Natural killer cell (primary cell): ENCODE results near the gene XDH. TPM values are rescaled to one million over a fixed set of nuclear protein-coding genes. Genes with fewer than 3 reads are reported as not detected.

Experiments used
- ATAC-seq, 3 donors: fragments of 150-1000 bp in 2 of 3; fragments of 200-7000 bp in 1 of 3; cut with Tn5 transposase; 1 replicate in 1 of 3; 2 replicates in 2 of 3; pipeline ENCODE4 v1.10.0; 2021; ENCODE audit warnings: mild to moderate bottlenecking in 2 of 3, moderate library complexity in 2 of 3
- DNase-seq, 2 donors: peaks; one replicate each; pipeline versions ENCODE4 v3.0.0 to v3.0.0-alpha.2; 2013 to 2021; ENCODE audit warnings: mixed read lengths in 1 of 2
- H3K27ac ChIP-seq: one replicate; pipeline ENCODE4 v1.5.1; 2013; ENCODE audit warnings: mild to moderate bottlenecking, low read length
- H3K27me3 ChIP-seq: one replicate; pipeline ENCODE4 v1.6.1; 2013; ENCODE audit warnings: low read length; ENCODE audit not compliant: control insufficient read depth, insufficient read depth
- H3K36me3 ChIP-seq: one replicate; pipeline ENCODE4 v1.6.1; 2013; ENCODE audit warnings: low read length; ENCODE audit not compliant: control insufficient read depth, insufficient read depth
- H3K4me1 ChIP-seq: one replicate; pipeline ENCODE4 v1.6.1; 2013; ENCODE audit warnings: low read length; ENCODE audit not compliant: control insufficient read depth, insufficient read depth
- H3K4me3 ChIP-seq: one replicate; pipeline ENCODE4 v1.5.1; 2013; ENCODE audit warnings: low read length
- H3K9me3 ChIP-seq: one replicate; pipeline ENCODE4 v1.6.1; 2013; ENCODE audit warnings: low read length; ENCODE audit not compliant: control insufficient read depth, insufficient read depth
- H3K27ac Mint-ChIP-seq, 2 donors: one replicate each; pipeline ENCODE4 v1.8.0; 2022; ENCODE audit warnings: mild to moderate bottlenecking in 2 of 2, mixed read lengths in 2 of 2, moderate library complexity in 1 of 2
- H3K27me3 Mint-ChIP-seq, 2 donors: one replicate each; pipeline ENCODE4 v1.8.0; 2022; ENCODE audit warnings: low read depth in 2 of 2, mixed read lengths in 2 of 2
- H3K36me3 Mint-ChIP-seq: one replicate; pipeline ENCODE4 v1.8.0; 2022; ENCODE audit warnings: mixed read lengths
- H3K4me1 Mint-ChIP-seq, 2 donors: one replicate each; pipeline ENCODE4 v1.8.0; 2022; ENCODE audit warnings: mixed read lengths in 2 of 2
- H3K4me3 Mint-ChIP-seq: one replicate; pipeline ENCODE4 v1.8.0; 2022; ENCODE audit warnings: mild to moderate bottlenecking, moderate library complexity, mixed read lengths
- H3K9me3 Mint-ChIP-seq, 2 donors: one replicate each; pipeline ENCODE4 v1.8.0; 2022; ENCODE audit warnings: mixed read lengths in 2 of 2
- CTCF ChIP-seq: fragments of 200-600 bp; IDR thresholded peaks from one replicate; pipeline ENCODE4 v1.8.0; 2022; ENCODE audit warnings: antibody characterized with exemption
- WGBS: methylation state at CpG from one replicate; pipeline ENCODE4 v1.1.7; 2013; ENCODE audit warnings: missing lambda C conversion rate; ENCODE audit not compliant: insufficient coverage; 5-methylcytosine and 5-hydroxymethylcytosine counted together
- intact Hi-C: fragments of 100-400 bp; cut with micrococcal nuclease; formaldehyde crosslinking; loops from one replicate; pipeline ENCODE4 v1.14.2; 2022
- total RNA-seq, 4 donors: library from RNA; stranded (reverse); fragments of 120-200 nt in 1 of 4; gene quantifications; one replicate each; pipeline versions ENCODE4 v1.2.3 to v1.2.4, GENCODE V29; 2013 to 2022

XDH gene
- total RNA-seq, 3 donors from 2014 or later (not counting 1 experiment from before 2014, with no cell fraction given) = not detected

GRCh38 chr2:31401580-31401979 lies 13.0 kb downstream of the XDH start:
- no peaks in the 10 kb centered on the region for H3K9me3 Mint-ChIP-seq

DNA sequence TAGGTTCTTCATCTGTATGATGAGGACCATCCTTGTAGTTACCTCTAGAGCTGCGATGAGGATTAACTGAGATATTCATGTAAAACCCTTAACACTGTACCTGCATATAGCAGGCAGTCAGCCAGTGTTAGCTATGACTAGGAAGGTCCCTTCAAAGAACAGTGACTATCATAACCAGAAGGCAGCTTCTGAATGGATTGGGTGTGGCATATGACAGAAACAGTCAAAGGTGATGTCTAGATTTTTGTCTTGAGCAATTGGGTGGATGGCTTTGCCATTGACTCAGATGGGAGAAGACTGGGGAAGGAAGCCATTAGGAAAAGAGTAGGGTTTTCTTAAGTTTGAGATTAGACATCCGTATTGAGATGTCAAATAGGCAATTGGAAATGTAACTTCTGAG lies 15.7 kb downstream of the XDH start:
- WGBS = 95% methylated on average over 2 of the region's 2 CpGs
- no peak overlapping the region for H3K4me3 ChIP-seq
- DNase-seq (no peak), ATAC-seq (no peak)
- H3K27me3 ChIP-seq = no peaks in the 10 kb centered on the region
- TF ChIP-seq CTCF = no peak
- Mint-ChIP-seq H3K27me3 (peaks cover 10 to 16% of the 10 kb centered on the region in 2 donors), H3K4me1 (no peaks in the 10 kb centered on the region), H3K9me3 (peaks cover 0 to 2% of the 10 kb centered on the region in 2 donors), H3K36me3 (no peaks in the 10 kb centered on the region), H3K4me3 (no peak overlapping the region), H3K27ac (no peak overlapping the region)
- intact Hi-C loops = no loop called here
- H3K4me1 ChIP-seq = no peaks in the 10 kb centered on the region
- H3K36me3 ChIP-seq = no peaks in the 10 kb centered on the region
- H3K27ac ChIP-seq = no peak overlapping the region
- no peaks in the 10 kb centered on the region for H3K9me3 ChIP-seq

More at GRCh38 chr2:31401580-31401979, 13.0 kb downstream of the XDH start:
- intact Hi-C loops = no loop called here
- Mint-ChIP-seq H3K27me3 (peaks cover 0 to 7% of the 10 kb centered on the region in 2 donors), H3K4me1 (no peaks in the 10 kb centered on the region), H3K4me3 (no peak overlapping the region), H3K36me3 (no peaks in the 10 kb centered on the region), H3K27ac (no peak overlapping the region)
- 66% methylated on average over 2 of the region's 2 CpGs for WGBS
- Histone ChIP-seq H3K27ac (no peak overlapping the region), H3K4me3 (no peak overlapping the region), H3K27me3 (no peaks in the 10 kb centered on the region), H3K4me1 (no peaks in the 10 kb centered on the region), H3K36me3 (no peaks in the 10 kb centered on the region), H3K9me3 (no peaks in the 10 kb centered on the region)
- ATAC-seq = no peak
- TF ChIP-seq CTCF = no peak
- DNase-seq = no peak

- H3K4me1 Mint-ChIP-seq = no peaks in the 10 kb centered on the region
- no peak overlapping the region for H3K27ac ChIP-seq
- no peak for ATAC-seq
- H3K27me3 Mint-ChIP-seq = peaks cover 14 to 20% of the 10 kb centered on the region in 2 donors
- H3K36me3 Mint-ChIP-seq = no peaks in the 10 kb centered on the region
- H3K27ac Mint-ChIP-seq = no peak overlapping the region
- 80% methylated on average over 4 of the region's 4 CpGs for WGBS
- DNase-seq = no peak
- peaks cover 2 to 3% of the 10 kb centered on the region in 2 donors for H3K9me3 Mint-ChIP-seq
- no peaks in the 10 kb centered on the region for H3K27me3 ChIP-seq
- H3K4me3 Mint-ChIP-seq = no peak overlapping the region
- TF ChIP-seq CTCF = no peak
- no peaks in the 10 kb centered on the region for H3K9me3 ChIP-seq
- intact Hi-C loops = no loop called here
- H3K36me3 ChIP-seq = no peaks in the 10 kb centered on the region
- H3K4me1 ChIP-seq = no peaks in the 10 kb centered on the region
- H3K4me3 ChIP-seq = no peak overlapping the region
Observed at GRCh38 chr2:31397094-31397493, 17.4 kb downstream of the XDH start.

- intact Hi-C loops = no loop called here
- Histone ChIP-seq H3K4me3 (no peak overlapping the region), H3K27ac (no peak overlapping the region), H3K27me3 (no peaks in the 10 kb centered on the region), H3K4me1 (no peaks in the 10 kb centered on the region), H3K36me3 (no peaks in the 10 kb centered on the region), H3K9me3 (no peaks in the 10 kb centered on the region)
- no peak for TF ChIP-seq CTCF
- H3K4me3 Mint-ChIP-seq = no peak overlapping the region
- no peaks in the 10 kb centered on the region for H3K36me3 Mint-ChIP-seq
- peaks cover 13 to 20% of the 10 kb centered on the region in 2 donors for H3K27me3 Mint-ChIP-seq
- H3K27ac Mint-ChIP-seq = no peak overlapping the region
- peaks cover 2 to 3% of the 10 kb centered on the region in 2 donors for H3K9me3 Mint-ChIP-seq
- H3K4me1 Mint-ChIP-seq = no peaks in the 10 kb centered on the region
- DNase-seq (no peak), ATAC-seq (no peak)
Observed at GRCh38 chr2:31390324-31390723, 24.2 kb downstream of the XDH start.
